K562 (cell line): ENCODE measurements around the gene PCSK7. TPM values are rescaled to one million over a fixed set of nuclear protein-coding genes. Genes with fewer than 3 reads are reported as not detected.

Experiments used
- CBX1 ChIP-seq: sonication (generic); IDR thresholded peaks from 2 replicates; pipeline ENCODE4 v1.6.1; 2016; ENCODE audit warnings: antibody characterized with exemption, low read depth, mild to moderate bottlenecking
- CEBPZ ChIP-seq: fragments of 150-350 bp; IDR thresholded peaks from 2 replicates; pipeline ENCODE4 v1.6.1; 2014; ENCODE audit warnings: low read depth, mild to moderate bottlenecking, low read length, borderline replicate concordance
- ETV5 ChIP-seq: sonication (generic); formaldehyde crosslinking; IDR thresholded peaks from 2 replicates; pipeline ENCODE4 v1.4.0; 2020; ENCODE audit warnings: low read depth, mild to moderate bottlenecking, missing genetic modification reagents
- EWSR1 ChIP-seq: fragments of 450-650 bp; IDR thresholded peaks from 2 replicates; pipeline ENCODE4 v1.6.1; 2018; ENCODE audit warnings: borderline replicate concordance, mild to moderate bottlenecking, low read depth, moderate library complexity; ENCODE audit not compliant: partially characterized antibody
- FOXK2 ChIP-seq, 2 experiments: fragments of 450-650 bp; IDR thresholded peaks in 1 of 2; conservative IDR thresholded peaks in 1 of 2; 2 replicates each; pipeline ENCODE4 v1.6.1; 2016; ENCODE audit warnings: low read depth in 2 of 2, mild to moderate bottlenecking in 1 of 2
- GTF2E2 ChIP-seq: fragments of 200-800 bp; sonication (Bioruptor generic); IDR thresholded peaks from 2 replicates; pipeline ENCODE4 v1.6.1; 2016; ENCODE audit warnings: missing genetic modification characterization, missing compliant biosample characterization
- GTF2F1 ChIP-seq: IDR thresholded peaks from 2 replicates; pipeline ENCODE4 v1.6.1; 2011; ENCODE audit warnings: low read depth, low read length, improper control_type of control experiment
- KAT8 ChIP-seq: fragments of 450-650 bp; IDR thresholded peaks from 2 replicates; pipeline ENCODE4 v1.6.1; 2016; ENCODE audit warnings: low read depth, mild to moderate bottlenecking
- MAX ChIP-seq: sonication (generic); formaldehyde crosslinking; IDR thresholded peaks from 2 replicates; pipeline ENCODE4 v1.9.0; 2022; ENCODE audit warnings: mild to moderate bottlenecking, missing genetic modification reagents
- MYC ChIP-seq, 2 experiments: fragments of 250-450 bp in 1 of 2; sonication (Bioruptor Pico) in 1 of 2; IDR thresholded peaks; 2 replicates each; pipeline versions ENCODE4 v1.5.1 to v1.6.1; 2012 to 2021; ENCODE audit warnings: low read depth in 2 of 2, borderline replicate concordance in 1 of 2, improper control_type of control experiment in 1 of 2, low read length in 1 of 2, mild to moderate bottlenecking in 1 of 2, moderate library complexity in 1 of 2
- NFIX ChIP-seq: fragments of 250-450 bp; sonication (Bioruptor Pico); IDR thresholded peaks from 2 replicates; pipeline ENCODE4 v1.4.0; 2020; ENCODE audit warnings: low read depth, mild to moderate bottlenecking, moderate library complexity
- SMAD1 ChIP-seq: fragments of 150-350 bp; IDR thresholded peaks from 2 replicates; pipeline ENCODE4 v1.6.1; 2014; ENCODE audit warnings: low read length, low read depth; ENCODE audit not compliant: partially characterized antibody
- SMAD2 ChIP-seq: fragments of 150-350 bp; IDR thresholded peaks from 2 replicates; pipeline ENCODE4 v1.6.1; 2014; ENCODE audit warnings: low read depth, mild to moderate bottlenecking, low read length
- SMAD3 ChIP-seq: fragments of 450-650 bp; formaldehyde crosslinking; conservative IDR thresholded peaks from 2 replicates; pipeline ENCODE4 v1.4.0; 2020; ENCODE audit warnings: mild to moderate bottlenecking
- STAG1 ChIP-seq: sonication (generic); formaldehyde crosslinking; IDR thresholded peaks from 2 replicates; pipeline ENCODE4 v1.5.0; 2020; ENCODE audit warnings: missing genetic modification reagents, borderline replicate concordance
- TOE1 ChIP-seq, 2 experiments: fragments of 450-650 bp in 1 of 2; sonication (generic) in 1 of 2; formaldehyde crosslinking in 1 of 2; IDR thresholded peaks; 2 replicates each; pipeline versions ENCODE4 v1.7.1 to v1.8.0; 2016 to 2022; ENCODE audit warnings: borderline replicate concordance in 2 of 2, mild to moderate bottlenecking in 2 of 2, antibody characterized with exemption in 1 of 2, inconsistent platforms in 1 of 2, low read depth in 1 of 2, missing genetic modification reagents in 1 of 2, moderate library complexity in 1 of 2
- U2AF1 ChIP-seq: fragments of 200-400 bp; formaldehyde crosslinking; optimal IDR thresholded peaks from 2 replicates; pipeline ENCODE3; 2017; ENCODE audit warnings: mild to moderate bottlenecking, low read depth, low read length, moderate library complexity
- YBX1 ChIP-seq: fragments of 450-650 bp; IDR thresholded peaks from 2 replicates; pipeline ENCODE4 v1.7.1; 2016; ENCODE audit warnings: mild to moderate bottlenecking
- ZNF24 ChIP-seq: fragments of 450-650 bp; IDR thresholded peaks from 2 replicates; pipeline ENCODE4 v1.6.1; 2016
- ZZZ3 ChIP-seq: fragments of 450-650 bp; IDR thresholded peaks from 2 replicates; pipeline ENCODE4 v1.6.1; 2016; ENCODE audit warnings: antibody characterized with exemption, mild to moderate bottlenecking, moderate library complexity
- polyA plus RNA-seq, 8 experiments: library from polyadenylated mRNA; depleted of rRNA in 4 of 8; stranded (reverse) in 5 of 8; unstranded in 3 of 8; fragments of >200 nt; fragmentation: Nextera tagmentation in 2 of 8; fragmentation: Illumina TruSeq in 1 of 8; extraction: Ambion mirVana in 2 of 8; extraction: Trizol in 1 of 8; gene quantifications; 2 replicates each; pipeline versions ENCODE4 v1.2.1 to v1.2.3, GENCODE V29; 2011 to 2014; ENCODE audit warnings: inconsistent platforms in 1 of 8, missing spikeins in 1 of 8
- total RNA-seq, 7 experiments: library from RNA; depleted of rRNA in 6 of 7; stranded (reverse); fragments of >200 nt in 6 of 7; fragmentation: Illumina TruSeq in 2 of 7; extraction: Trizol in 2 of 7; gene quantifications; 2 replicates each; pipeline versions ENCODE4 v1.2.1 to v1.2.3, GENCODE V29; 2011 to 2021; ENCODE audit warnings: low replicate concordance in 1 of 7

Gene PCSK7
- total and polyA plus RNA-seq, 9 of the 15 experiments (the other 6 are each of a cell fraction or from before 2014, with no cell fraction given), result 3.1 to 29.2 (median 15.6) TPM

GRCh38 chr11:117172724-117173421 is 59.0 kb downstream of the PCSK7 start (continued):
- no peak for TF ChIP-seq NFIX (CRISPR knock-in tag)
- no peak for TF ChIP-seq CBX1
- peak; percentile 62; the same call in 1 of the 2 replicates for TF ChIP-seq TOE1 (IDR thresholded peaks at IDR 0.05; ENCODE audit: borderline replicate concordance)
- TF ChIP-seq TOE1 (CRISPR knock-in tag; IDR thresholded peaks at IDR 0.05; ENCODE audit: borderline replicate concordance, low read depth), result no peak
- no peak for TF ChIP-seq ZZZ3
- TF ChIP-seq YBX1, result no peak
- no peak for TF ChIP-seq SMAD2
- TF ChIP-seq ETV5 (CRISPR knock-in tag), result no peak
- TF ChIP-seq KAT8, result no peak
- TF ChIP-seq SMAD3 (CRISPR knock-in tag), result no peak
- peak; percentile 73 for TF ChIP-seq MYC (IDR thresholded peaks at IDR 0.05; ENCODE audit: low read depth, low read length)
- TF ChIP-seq MYC (CRISPR knock-in tag; IDR thresholded peaks at IDR 0.05; ENCODE audit: borderline replicate concordance, low read depth), result no peak
- TF ChIP-seq STAG1, result no peak
- TF ChIP-seq EWSR1, result no peak
- peak; percentile 74 to 79; a peak in 2 of 4 replicates for TF ChIP-seq FOXK2 (conservative IDR thresholded peaks at IDR 0.05 in 1 of 2, IDR thresholded peaks at IDR 0.05 in 1 of 2; ENCODE audit: low read depth in 2 of 2)
- TF ChIP-seq ZNF24, result no peak
- no peak for TF ChIP-seq U2AF1
- TF ChIP-seq CEBPZ, result no peak
- TF ChIP-seq SMAD1, result no peak
- TF ChIP-seq MAX (CRISPR knock-in tag), result no peak
- TF ChIP-seq GTF2F1, result no peak
- peak; percentile 64; the same call in 1 of the 2 replicates for TF ChIP-seq GTF2E2 (tag)
